Thymus (tissue), 11 donors: ENCODE results near the gene CUBN. TPM values are rescaled to one million over a fixed set of nuclear protein-coding genes. Genes with fewer than 3 reads are reported as not detected.

ENCODE experiments used
- DNase-seq, 9 donors: peaks; one replicate each; pipeline ENCODE4 v3.0.0-alpha.2; 2013; ENCODE audit warnings: low spot score in 9 of 9, low read depth in 6 of 9, missing footprints in 1 of 9
- H3K27ac ChIP-seq, 2 donors: one replicate each; pipeline ENCODE4 v1.5.1; 2013; ENCODE audit warnings: control low read depth in 1 of 2, low read depth in 1 of 2, low read length in 1 of 2, mild to moderate bottlenecking in 1 of 2, moderate library complexity in 1 of 2
- H3K27me3 ChIP-seq, 2 donors: one replicate each; pipeline ENCODE4 v1.5.1; 2013; ENCODE audit warnings: low read length in 1 of 2; ENCODE audit not compliant: control insufficient read depth in 2 of 2, insufficient read depth in 1 of 2
- H3K36me3 ChIP-seq, 2 donors: one replicate each; pipeline ENCODE4 v1.5.1; 2013; ENCODE audit warnings: low read length in 1 of 2, mild to moderate bottlenecking in 1 of 2, moderate library complexity in 1 of 2; ENCODE audit not compliant: control insufficient read depth in 2 of 2, insufficient read depth in 2 of 2
- H3K4me1 ChIP-seq, 2 donors: one replicate each; pipeline ENCODE4 v1.5.1; 2013; ENCODE audit warnings: low read length in 2 of 2; ENCODE audit not compliant: control insufficient read depth in 2 of 2, insufficient read depth in 2 of 2
- H3K4me3 ChIP-seq, 2 donors: one replicate each; pipeline ENCODE4 v1.5.1; 2013; ENCODE audit warnings: low read length in 2 of 2, control low read depth in 1 of 2, mild to moderate bottlenecking in 1 of 2
- H3K9me3 ChIP-seq, 2 donors: one replicate each; pipeline ENCODE4 v1.5.1; 2013; ENCODE audit warnings: low read length in 1 of 2, mild to moderate bottlenecking in 1 of 2; ENCODE audit not compliant: control insufficient read depth in 2 of 2, insufficient read depth in 1 of 2
- WGBS: extraction: QIAGEN DNeasy Blood & Tissue Kit; methylation state at CpG from one replicate; pipeline ENCODE4 v1.1.7; 2013; 5-methylcytosine and 5-hydroxymethylcytosine counted together
- polyA plus RNA-seq: library from polyadenylated mRNA; stranded (reverse); fragments of 200-250 nt; gene quantifications from one replicate; pipeline ENCODE4 v1.2.3, GENCODE V29; 2013
- total RNA-seq: library from RNA; stranded (reverse); fragments of 120-200 nt; gene quantifications from one replicate; pipeline ENCODE4 v1.2.4, GENCODE V29; 2013
- donor health status: healthy.

Gene CUBN
- total and polyA plus RNA-seq, 2 donors = 1.7 to 1.8 TPM

GRCh38 chr10:16817125-16818019, 312.2 kb downstream of the CUBN start, which contains the start of gene RSU1:
TSS of gene RSU1 (minus strand) at chr10:16817424. CDS start at chr10:16817081, 343 bp downstream.
- WGBS = under 1% methylated on average over 65 of the region's 65 CpGs
- DNase-seq = peak; percentile 99 to 100 (median 99)
- H3K27ac ChIP-seq = peak within 1 kb of the TSS; percentile 92 to 95
- peaks cover 1 to 4% of the 10 kb centered on the region in 2 donors for H3K9me3 ChIP-seq
- no peaks in the 10 kb centered on the region for H3K27me3 ChIP-seq
- H3K4me1 ChIP-seq = peaks cover 9 to 13% of the 10 kb centered on the region in 2 donors
- no peaks in the 10 kb centered on the region for H3K36me3 ChIP-seq
- peak within 1 kb of the TSS; percentile 75 to 79 for H3K4me3 ChIP-seq

- peak in 1 of 9 donors; percentile 19 for DNase-seq
- WGBS = 10% methylated on average over 12 of the region's 12 CpGs
These were observed 312.8 kb downstream of the CUBN start for GRCh38 chr10:16816830-16817124.

DNA sequence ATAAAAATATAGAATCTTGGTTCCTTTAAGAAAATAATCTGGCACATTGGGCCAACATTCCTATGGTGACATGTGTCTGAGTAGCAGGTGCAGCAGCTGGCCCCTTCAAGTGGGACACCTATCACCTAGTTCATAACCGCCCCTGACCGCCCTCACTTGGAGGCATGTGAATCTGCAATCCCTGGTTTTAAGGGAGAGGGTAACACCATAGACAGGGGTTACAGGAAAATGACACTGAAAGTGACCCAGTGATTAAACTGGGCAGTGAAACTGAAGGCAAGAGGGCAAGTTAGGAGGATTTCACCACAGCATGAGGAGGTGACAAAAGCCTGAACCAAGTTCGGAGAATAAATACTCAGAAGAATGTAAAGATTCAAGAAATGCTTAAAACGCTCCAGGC, 313.4 kb downstream of the CUBN start:
- no peaks in the 10 kb centered on the region for H3K36me3 ChIP-seq
- H3K4me1 ChIP-seq = peaks cover 9 to 13% of the 10 kb centered on the region in 2 donors
- WGBS = 98% methylated on average over 4 of the region's 4 CpGs
- H3K4me3 ChIP-seq = peak overlapping the region in 1 of 2 donors; percentile 66
- no peak overlapping the region for H3K27ac ChIP-seq
- no peaks in the 10 kb centered on the region for H3K27me3 ChIP-seq
- DNase-seq = no peak
- no peaks in the 10 kb centered on the region for H3K9me3 ChIP-seq

More at GRCh38 chr10:16816830-16817124, 312.8 kb downstream of the CUBN start:
- peak overlapping the region; percentile 77 to 82 for H3K27ac ChIP-seq
- H3K9me3 ChIP-seq = peaks cover 0 to 2% of the 10 kb centered on the region in 2 donors
- no peaks in the 10 kb centered on the region for H3K27me3 ChIP-seq
- peaks cover 9 to 13% of the 10 kb centered on the region in 2 donors for H3K4me1 ChIP-seq
- no peaks in the 10 kb centered on the region for H3K36me3 ChIP-seq
- H3K4me3 ChIP-seq = peak overlapping the region; percentile 66 to 79

- no peaks in the 10 kb centered on the region for H3K27me3 ChIP-seq
- no peak overlapping the region for H3K4me3 ChIP-seq
- H3K4me1 ChIP-seq = peaks cover 9 to 13% of the 10 kb centered on the region in 2 donors
- WGBS = 98% methylated on average over 3 of the region's 3 CpGs
- no peaks in the 10 kb centered on the region for H3K36me3 ChIP-seq
- peaks cover 0 to 2% of the 10 kb centered on the region in 2 donors for H3K9me3 ChIP-seq
- H3K27ac ChIP-seq = no peak overlapping the region
- DNase-seq = no peak
These were observed 315.6 kb downstream of the CUBN start for GRCh38 chr10:16814012-16814411.

- WGBS = 97% methylated on average over 4 of the region's 4 CpGs
- H3K4me1 ChIP-seq = peaks cover 9 to 10% of the 10 kb centered on the region in 2 donors
- DNase-seq = no peak
These were observed 316.9 kb downstream of the CUBN start for GRCh38 chr10:16812676-16813075.

GRCh38 chr10:16811765-16812164, 317.8 kb downstream of the CUBN start:
- peaks cover 0 to 2% of the 10 kb centered on the region in 2 donors for H3K9me3 ChIP-seq
- H3K36me3 ChIP-seq = no peaks in the 10 kb centered on the region
- H3K4me3 ChIP-seq = no peak overlapping the region
- peaks cover 8% of the 10 kb centered on the region in 2 donors for H3K4me1 ChIP-seq
- WGBS = 94% methylated on average over 6 of the region's 6 CpGs
- no peaks in the 10 kb centered on the region for H3K27me3 ChIP-seq
- no peak for DNase-seq
- H3K27ac ChIP-seq = no peak overlapping the region

More at GRCh38 chr10:16812676-16813075, 316.9 kb downstream of the CUBN start:
- peaks cover 0 to 2% of the 10 kb centered on the region in 2 donors for H3K9me3 ChIP-seq
- no peaks in the 10 kb centered on the region for H3K36me3 ChIP-seq
- no peak overlapping the region for H3K27ac ChIP-seq
- no peak overlapping the region for H3K4me3 ChIP-seq
- H3K27me3 ChIP-seq = no peaks in the 10 kb centered on the region

DNA sequence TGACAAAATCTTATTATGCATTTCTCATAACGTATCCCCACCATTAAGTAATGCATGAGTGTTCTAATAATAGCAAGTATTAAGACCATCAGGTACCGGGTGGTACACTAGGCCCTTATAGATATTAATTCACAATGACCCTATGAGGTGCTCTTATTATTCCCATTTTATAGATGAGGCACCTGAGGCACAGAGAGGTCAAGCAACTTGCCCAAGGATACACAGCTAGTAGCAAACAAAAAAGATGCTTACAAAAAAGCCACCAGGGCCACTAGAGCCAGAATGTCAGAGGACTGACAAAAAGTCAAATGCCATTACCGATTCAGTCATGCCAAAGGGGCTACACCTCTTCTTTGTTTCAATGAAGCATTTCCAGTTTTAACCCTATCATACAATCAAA, 318.3 kb downstream of the CUBN start:
- no peak for DNase-seq
- H3K36me3 ChIP-seq = no peaks in the 10 kb centered on the region
- no peaks in the 10 kb centered on the region for H3K27me3 ChIP-seq
- 77% methylated on average over 3 of the region's 3 CpGs for WGBS
- no peak overlapping the region for H3K4me3 ChIP-seq
- peaks cover 0 to 2% of the 10 kb centered on the region in 2 donors for H3K9me3 ChIP-seq
- no peak overlapping the region for H3K27ac ChIP-seq
- H3K4me1 ChIP-seq = peaks cover 3% of the 10 kb centered on the region in 2 donors

DNA sequence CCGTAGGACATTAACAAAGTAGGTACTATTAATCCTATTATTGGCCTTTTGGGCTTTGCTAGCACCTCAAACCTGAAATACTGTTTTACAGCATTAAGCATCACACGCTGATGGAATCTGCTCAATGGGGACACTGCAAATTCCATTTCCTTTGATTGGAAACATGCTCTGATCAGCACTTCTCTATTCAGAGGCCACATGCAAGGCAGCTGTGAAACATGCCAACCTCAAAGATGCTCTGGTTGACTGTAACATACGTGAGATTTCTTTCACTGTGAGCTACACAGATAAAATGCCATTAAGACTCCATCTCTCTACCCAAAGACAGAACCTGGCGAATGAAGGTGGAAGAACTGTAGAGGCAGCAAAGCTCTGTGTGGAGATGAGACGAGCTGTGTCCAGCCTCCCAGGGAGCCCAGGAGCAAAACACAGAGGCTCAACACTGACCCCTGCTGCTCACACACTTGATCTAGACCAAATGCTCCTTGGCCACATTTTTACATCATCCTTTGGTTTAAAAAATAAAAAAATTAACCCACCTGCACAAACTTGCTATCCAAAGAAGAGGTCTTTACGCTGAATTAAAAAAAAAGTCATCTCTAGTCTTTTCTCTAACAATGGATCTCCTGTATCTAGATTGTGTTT, 320.4 kb downstream of the CUBN start:
- no peaks in the 10 kb centered on the region for H3K4me1 ChIP-seq
- peak in 1 of 9 donors; percentile 18 for DNase-seq
- WGBS = 98% methylated on average over 6 of the region's 6 CpGs

DNA sequence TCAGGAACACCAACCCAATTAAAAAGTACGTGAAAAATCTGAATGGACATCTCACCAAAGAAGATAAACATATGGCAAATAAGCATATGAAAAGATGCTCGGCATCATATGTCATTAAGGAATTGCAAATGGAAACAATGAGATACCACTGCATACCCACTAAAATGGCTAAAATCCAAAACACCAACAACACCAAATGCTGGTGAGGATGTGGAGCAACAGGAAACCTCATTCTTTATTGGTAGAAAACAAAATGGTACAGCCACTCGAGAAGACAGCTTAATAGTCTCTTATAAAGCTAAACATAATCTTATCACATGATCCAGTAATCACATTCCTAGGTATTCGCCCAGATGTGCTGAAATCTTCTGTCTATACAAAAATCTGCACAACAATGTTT, 325.5 kb downstream of the CUBN start:
- no peak for DNase-seq
- H3K4me3 ChIP-seq = no peak overlapping the region
- H3K9me3 ChIP-seq = no peaks in the 10 kb centered on the region
- no peaks in the 10 kb centered on the region for H3K4me1 ChIP-seq
- H3K27me3 ChIP-seq = no peaks in the 10 kb centered on the region
- 98% methylated on average over 4 of the region's 4 CpGs for WGBS
- H3K36me3 ChIP-seq = no peaks in the 10 kb centered on the region
- no peak overlapping the region for H3K27ac ChIP-seq

More for the DNA sequence above, 320.4 kb downstream of the CUBN start:
- Histone ChIP-seq H3K27me3 (no peaks in the 10 kb centered on the region), H3K36me3 (no peaks in the 10 kb centered on the region), H3K4me3 (no peak overlapping the region), H3K9me3 (peaks cover 0 to 2% of the 10 kb centered on the region in 2 donors), H3K27ac (no peak overlapping the region)
